ENCODE results near the gene HOXA7. TPM values are rescaled to one million over a fixed set of nuclear protein-coding genes. Genes with fewer than 3 reads are reported as not detected.
A peak's percentile ranks its signal among the peaks of the same experiment; 100 is the strongest.

HOXA7 gene
- total and polyA plus RNA-seq, 4 donors: 1.0 to 2.2 (median 1.4) TPM

GRCh38 chr7:27111042-27111750 lies 45.3 kb downstream of the HOXA7 start:
- Histone ChIP-seq H3K4me3 (no peak overlapping the region), H3K36me3 (ENCODE audit: control insufficient read depth in 4 of 4, insufficient read depth in 4 of 4, low read length in 4 of 4) (peaks cover 0 to 44% (median 6%) of the 10 kb centered on the region in 4 donors), H3K27me3 (ENCODE audit: control insufficient read depth in 3 of 3, insufficient read depth in 3 of 3, low read length in 2 of 3) (peaks cover 0 to 54% (median 3%) of the 10 kb centered on the region in 3 donors), H3K9ac (ENCODE audit: insufficient read depth in 1 of 2, low read length in 2 of 2) (peak overlapping the region; percentile 37 to 95), H3K4me1 (ENCODE audit: control insufficient read depth in 5 of 5, insufficient read depth in 5 of 5, low read length in 5 of 5) (peaks cover 0 to 43% (median 18%) of the 10 kb centered on the region in 5 donors), H3K9me3 (ENCODE audit: control insufficient read depth in 4 of 4, insufficient read depth in 3 of 4, low read length in 3 of 4) (no peaks in the 10 kb centered on the region), H3K27ac (ENCODE audit: low read depth in 1 of 2, low read length in 1 of 2) (peak overlapping the region in 1 of 2 donors; percentile 79)
- ATAC-seq (ENCODE audit: insufficient read depth, low FRiP score) (no peak), DNase-seq (peak in 1 of 3 donors; percentile 63)
- TF ChIP-seq CTCF (IDR thresholded peaks at IDR 0.05; ENCODE audit: control extremely low read depth, extremely low read depth): no peak
- WGBS, 2 donors: 55 to 67% methylated on average over 6 of the region's 6 CpGs

- Histone ChIP-seq H3K4me3 (no peak overlapping the region), H3K36me3 (ENCODE audit: control insufficient read depth in 4 of 4, insufficient read depth in 4 of 4, low read length in 4 of 4) (peaks cover 0 to 36% (median 8%) of the 10 kb centered on the region in 4 donors), H3K27me3 (ENCODE audit: control insufficient read depth in 3 of 3, insufficient read depth in 3 of 3, low read length in 2 of 3) (peaks cover 0 to 58% (median 3%) of the 10 kb centered on the region in 3 donors), H3K9ac (ENCODE audit: insufficient read depth in 1 of 2, low read length in 2 of 2) (peak overlapping the region in 1 of 2 donors; percentile 96), H3K4me1 (ENCODE audit: control insufficient read depth in 5 of 5, insufficient read depth in 5 of 5, low read length in 5 of 5) (peaks cover 0 to 50% (median 18%) of the 10 kb centered on the region in 5 donors), H3K9me3 (ENCODE audit: control insufficient read depth in 4 of 4, insufficient read depth in 3 of 4, low read length in 3 of 4) (no peaks in the 10 kb centered on the region), H3K27ac (ENCODE audit: low read depth in 1 of 2, low read length in 1 of 2) (peak overlapping the region in 1 of 2 donors; percentile 81)
- DNase-seq: peak; percentile 90 to 94 (median 91)
- ATAC-seq (ENCODE audit: insufficient read depth, low FRiP score): no peak
- TF ChIP-seq CTCF (IDR thresholded peaks at IDR 0.05; ENCODE audit: control extremely low read depth, extremely low read depth): no peak
- WGBS, 2 donors: 56 to 79% methylated on average over 57 to 66 of the region's 66 CpGs
These were observed 46.1 kb downstream of the HOXA7 start for GRCh38 chr7:27110186-27111031.

GRCh38 chr7:27109466-27110185 lies 46.8 kb downstream of the HOXA7 start:
- peak overlapping the region; percentile 43 to 96 for H3K9ac ChIP-seq (ENCODE audit: insufficient read depth in 1 of 2, low read length in 2 of 2)

More at GRCh38 chr7:27109466-27110185, 46.8 kb downstream of the HOXA7 start:
- ATAC-seq (ENCODE audit: insufficient read depth, low FRiP score): no peak
- peaks cover 0 to 58% (median 18%) of the 10 kb centered on the region in 5 donors for H3K4me1 ChIP-seq (ENCODE audit: control insufficient read depth in 5 of 5, insufficient read depth in 5 of 5, low read length in 5 of 5)
- H3K36me3 ChIP-seq (ENCODE audit: control insufficient read depth in 4 of 4, insufficient read depth in 4 of 4, low read length in 4 of 4): peaks cover 0 to 32% (median 8%) of the 10 kb centered on the region in 4 donors
- DNase-seq: peak in 1 of 3 donors; percentile 70
- peaks cover 0 to 54% (median 3%) of the 10 kb centered on the region in 3 donors for H3K27me3 ChIP-seq (ENCODE audit: control insufficient read depth in 3 of 3, insufficient read depth in 3 of 3, low read length in 2 of 3)
- H3K27ac ChIP-seq (ENCODE audit: low read depth in 1 of 2, low read length in 1 of 2): peak overlapping the region in 1 of 2 donors; percentile 91
- H3K4me3 ChIP-seq: no peak overlapping the region
- TF ChIP-seq CTCF (IDR thresholded peaks at IDR 0.05; ENCODE audit: control extremely low read depth, extremely low read depth): no peak
- WGBS, 2 donors: 81 to 85% methylated on average over 4 of the region's 4 CpGs
- no peaks in the 10 kb centered on the region for H3K9me3 ChIP-seq (ENCODE audit: control insufficient read depth in 4 of 4, insufficient read depth in 3 of 4, low read length in 3 of 4)
